ENCODE results near the gene MAVS. TPM values are rescaled to one million over a fixed set of nuclear protein-coding genes. Genes with fewer than 3 reads are reported as not detected.

MAVS gene
- polyA plus RNA-seq, 1 of the 3 experiments (the other 2 are of a cell fraction): 9.1 TPM

DNA sequence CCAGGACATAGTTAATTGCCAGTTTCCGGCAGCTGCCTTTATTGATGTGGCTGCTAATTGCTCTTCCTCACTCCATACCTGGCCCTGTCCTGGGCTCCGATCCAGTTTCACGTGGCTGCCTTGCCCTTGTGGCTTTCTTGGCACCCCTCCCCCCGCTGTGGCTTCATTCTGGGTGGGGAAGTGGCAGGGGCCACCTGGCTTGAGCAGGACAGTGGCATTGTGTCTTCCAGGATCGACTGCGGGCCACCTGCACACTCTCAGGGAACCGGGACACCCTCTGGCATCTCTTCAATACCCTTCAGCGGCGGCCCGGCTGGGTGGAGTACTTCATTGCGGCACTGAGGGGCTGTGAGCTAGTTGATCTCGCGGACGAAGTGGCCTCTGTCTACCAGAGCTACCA lies 10.8 kb downstream of the MAVS start:
- POLR2A ChIA-PET: no interaction called here
- CTCF ChIA-PET: no interaction called here
- H3K27me3 ChIP-seq (ENCODE audit: insufficient read depth): no peaks in the 10 kb centered on the region
- no peak overlapping the region for H3K27ac ChIP-seq (ENCODE audit: low read depth in 2 of 2, low read length in 1 of 2)
- H3F3A ChIP-seq (replicated peaks; ENCODE audit: insufficient read depth): peaks cover 11% of the 10 kb centered on the region
- TF ChIP-seq TAF1 (IDR thresholded peaks at IDR 0.05; ENCODE audit: borderline replicate concordance, low read depth, low read length): no peak
- no peak for TF ChIP-seq YY1 (IDR thresholded peaks at IDR 0.05; ENCODE audit: low read depth)
- no peak for TF ChIP-seq RAD21 (IDR thresholded peaks at IDR 0.05; ENCODE audit: low read length)
- no peak for TF ChIP-seq TCF12 (IDR thresholded peaks at IDR 0.05)
- TF ChIP-seq SIN3A (IDR thresholded peaks at IDR 0.05; ENCODE audit: borderline replicate concordance, low read depth, low read length): no peak
- no peak for TF ChIP-seq RFX5 (IDR thresholded peaks at IDR 0.05; ENCODE audit: low read length)
- TF ChIP-seq NRF1 (IDR thresholded peaks at IDR 0.05; ENCODE audit: low read depth, low read length): no peak
- TF ChIP-seq FOXJ3 (CRISPR knock-in tag; IDR thresholded peaks at IDR 0.05): no peak
- TF ChIP-seq, protein P1, sequence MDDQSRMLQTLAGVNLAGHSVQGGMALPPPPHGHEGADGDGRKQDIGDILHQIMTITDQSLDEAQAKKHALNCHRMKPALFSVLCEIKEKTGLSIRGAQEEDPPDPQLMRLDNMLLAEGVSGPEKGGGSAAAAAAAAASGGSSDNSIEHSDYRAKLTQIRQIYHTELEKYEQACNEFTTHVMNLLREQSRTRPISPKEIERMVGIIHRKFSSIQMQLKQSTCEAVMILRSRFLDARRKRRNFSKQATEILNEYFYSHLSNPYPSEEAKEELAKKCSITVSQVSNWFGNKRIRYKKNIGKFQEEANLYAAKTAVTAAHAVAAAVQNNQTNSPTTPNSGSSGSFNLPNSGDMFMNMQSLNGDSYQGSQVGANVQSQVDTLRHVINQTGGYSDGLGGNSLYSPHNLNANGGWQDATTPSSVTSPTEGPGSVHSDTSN (IDR thresholded peaks at IDR 0.05): no peak
- TF ChIP-seq EP300 (IDR thresholded peaks at IDR 0.05; ENCODE audit: borderline replicate concordance in 1 of 2, low read depth in 1 of 2, low read length in 1 of 2): no peak
- no peak for TF ChIP-seq EZH2phosphoT487 (IDR thresholded peaks at IDR 0.05; ENCODE audit: borderline replicate concordance, low read depth)
- TF ChIP-seq RCOR1 (IDR thresholded peaks at IDR 0.05; ENCODE audit: low read length): no peak
- no peak for TF ChIP-seq MEF2A (IDR thresholded peaks at IDR 0.05; ENCODE audit: borderline replicate concordance, low read depth)
- TF ChIP-seq, protein P2, sequence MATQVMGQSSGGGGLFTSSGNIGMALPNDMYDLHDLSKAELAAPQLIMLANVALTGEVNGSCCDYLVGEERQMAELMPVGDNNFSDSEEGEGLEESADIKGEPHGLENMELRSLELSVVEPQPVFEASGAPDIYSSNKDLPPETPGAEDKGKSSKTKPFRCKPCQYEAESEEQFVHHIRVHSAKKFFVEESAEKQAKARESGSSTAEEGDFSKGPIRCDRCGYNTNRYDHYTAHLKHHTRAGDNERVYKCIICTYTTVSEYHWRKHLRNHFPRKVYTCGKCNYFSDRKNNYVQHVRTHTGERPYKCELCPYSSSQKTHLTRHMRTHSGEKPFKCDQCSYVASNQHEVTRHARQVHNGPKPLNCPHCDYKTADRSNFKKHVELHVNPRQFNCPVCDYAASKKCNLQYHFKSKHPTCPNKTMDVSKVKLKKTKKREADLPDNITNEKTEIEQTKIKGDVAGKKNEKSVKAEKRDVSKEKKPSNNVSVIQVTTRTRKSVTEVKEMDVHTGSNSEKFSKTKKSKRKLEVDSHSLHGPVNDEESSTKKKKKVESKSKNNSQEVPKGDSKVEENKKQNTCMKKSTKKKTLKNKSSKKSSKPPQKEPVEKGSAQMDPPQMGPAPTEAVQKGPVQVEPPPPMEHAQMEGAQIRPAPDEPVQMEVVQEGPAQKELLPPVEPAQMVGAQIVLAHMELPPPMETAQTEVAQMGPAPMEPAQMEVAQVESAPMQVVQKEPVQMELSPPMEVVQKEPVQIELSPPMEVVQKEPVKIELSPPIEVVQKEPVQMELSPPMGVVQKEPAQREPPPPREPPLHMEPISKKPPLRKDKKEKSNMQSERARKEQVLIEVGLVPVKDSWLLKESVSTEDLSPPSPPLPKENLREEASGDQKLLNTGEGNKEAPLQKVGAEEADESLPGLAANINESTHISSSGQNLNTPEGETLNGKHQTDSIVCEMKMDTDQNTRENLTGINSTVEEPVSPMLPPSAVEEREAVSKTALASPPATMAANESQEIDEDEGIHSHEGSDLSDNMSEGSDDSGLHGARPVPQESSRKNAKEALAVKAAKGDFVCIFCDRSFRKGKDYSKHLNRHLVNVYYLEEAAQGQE (IDR thresholded peaks at IDR 0.05; ENCODE audit: low read depth, low read length): no peak
- no peak for TF ChIP-seq USF1 (IDR thresholded peaks at IDR 0.05; ENCODE audit: borderline replicate concordance, low read depth)
- TF ChIP-seq, protein P3, sequence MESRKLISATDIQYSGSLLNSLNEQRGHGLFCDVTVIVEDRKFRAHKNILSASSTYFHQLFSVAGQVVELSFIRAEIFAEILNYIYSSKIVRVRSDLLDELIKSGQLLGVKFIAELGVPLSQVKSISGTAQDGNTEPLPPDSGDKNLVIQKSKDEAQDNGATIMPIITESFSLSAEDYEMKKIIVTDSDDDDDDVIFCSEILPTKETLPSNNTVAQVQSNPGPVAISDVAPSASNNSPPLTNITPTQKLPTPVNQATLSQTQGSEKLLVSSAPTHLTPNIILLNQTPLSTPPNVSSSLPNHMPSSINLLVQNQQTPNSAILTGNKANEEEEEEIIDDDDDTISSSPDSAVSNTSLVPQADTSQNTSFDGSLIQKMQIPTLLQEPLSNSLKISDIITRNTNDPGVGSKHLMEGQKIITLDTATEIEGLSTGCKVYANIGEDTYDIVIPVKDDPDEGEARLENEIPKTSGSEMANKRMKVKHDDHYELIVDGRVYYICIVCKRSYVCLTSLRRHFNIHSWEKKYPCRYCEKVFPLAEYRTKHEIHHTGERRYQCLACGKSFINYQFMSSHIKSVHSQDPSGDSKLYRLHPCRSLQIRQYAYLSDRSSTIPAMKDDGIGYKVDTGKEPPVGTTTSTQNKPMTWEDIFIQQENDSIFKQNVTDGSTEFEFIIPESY (IDR thresholded peaks at IDR 0.05; ENCODE audit: borderline replicate concordance, low read depth): no peak
- no peak for TF ChIP-seq GABPA (IDR thresholded peaks at IDR 0.05; ENCODE audit: low read depth)
- no peak for TF ChIP-seq TEAD4 (IDR thresholded peaks at IDR 0.05; ENCODE audit: borderline replicate concordance, insufficient read depth)
- no peak overlapping the region for H3K9ac ChIP-seq
- H3K36me3 ChIP-seq (replicated peaks in 1 of 2; ENCODE audit: control insufficient read depth in 1 of 2, insufficient read depth in 2 of 2, low read length in 1 of 2): peaks cover 29 to 44% of the 10 kb centered on the region in 2 experiments
- H3K4me3 ChIP-seq (ENCODE audit: low read depth in 2 of 2, low read length in 1 of 2): no peak overlapping the region
- H4K20me1 ChIP-seq (ENCODE audit: insufficient read depth): no peaks in the 10 kb centered on the region
- no peaks in the 10 kb centered on the region for H3K9me3 ChIP-seq
- H3K9me2 ChIP-seq: no peaks in the 10 kb centered on the region
- peaks cover 16% of the 10 kb centered on the region; the same call in 1 of the 2 replicates for H3K79me2 ChIP-seq (ENCODE audit: insufficient read depth)
- WGBS (ENCODE audit: low lambda C conversion rate): 76% methylated on average over 10 of the region's 14 CpGs
- H2AFZ ChIP-seq (ENCODE audit: low read depth): no peak overlapping the region
- DNase-seq: no peak
- H3K4me2 ChIP-seq: no peak overlapping the region
- H3K4me1 ChIP-seq (ENCODE audit: control insufficient read depth in 1 of 2, insufficient read depth in 2 of 2, low read depth in 1 of 2, low read length in 1 of 2): no peaks in the 10 kb centered on the region

Measured in SK-N-SH (cell line).